Measurements from ENCODE around the gene ANKHD1. TPM values are rescaled to one million over a fixed set of nuclear protein-coding genes. Genes with fewer than 3 reads are reported as not detected.

Gene ANKHD1
- total RNA-seq, 1 experiment from 2014 or later = 113 TPM

GRCh38 chr5:140568443-140569063 lies 166.9 kb downstream of the ANKHD1 start (continued):
- TF ChIP-seq ERG (CRISPR knock-in tag; IDR thresholded peaks at IDR 0.05) (no peak), ETV6 (CRISPR knock-in tag; IDR thresholded peaks at IDR 0.05) (no peak), ATF1 (CRISPR knock-in tag; IDR thresholded peaks at IDR 0.05) (no peak)

DNA sequence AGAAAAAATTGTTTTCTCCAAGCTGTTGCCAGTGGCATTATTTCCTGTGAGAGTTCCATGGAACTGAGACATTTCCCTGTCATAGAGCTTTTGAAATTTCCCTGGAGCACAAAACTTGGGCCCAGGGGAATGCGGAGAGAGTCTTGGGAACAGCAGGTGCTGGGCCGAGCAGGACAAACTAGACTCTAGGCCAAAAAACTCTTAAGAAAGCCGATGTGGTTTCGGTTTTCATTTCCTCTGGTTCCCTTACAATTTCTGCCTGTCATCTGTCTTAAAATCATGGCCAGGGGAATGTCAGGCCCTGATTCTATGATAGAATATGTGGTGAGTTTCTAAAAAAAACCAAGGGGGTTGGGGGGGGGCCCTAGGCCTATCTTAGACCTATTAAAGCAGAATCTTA lies 167.6 kb downstream of the ANKHD1 start:
- peaks cover 5% of the 10 kb centered on the region for H3K27me3 Mint-ChIP-seq (ENCODE audit: low read depth)
- TF ChIP-seq MYBL2 (CRISPR knock-in tag; IDR thresholded peaks at IDR 0.05) = no peak
- no peak for TF ChIP-seq MAX (CRISPR knock-in tag; IDR thresholded peaks at IDR 0.05)
- no peak for TF ChIP-seq ZNF121 (CRISPR knock-in tag; IDR thresholded peaks at IDR 0.05)
- TF ChIP-seq ZNF671 (CRISPR knock-in tag; IDR thresholded peaks at IDR 0.05) = no peak
- no peak for TF ChIP-seq NR1H2 (CRISPR knock-in tag; IDR thresholded peaks at IDR 0.05)
- ChIA-PET POLR2A (interaction anchor here (0.9 to 1.1 kb wide), 2 partner anchors 11 to 79 kb away, joined by 3 read pairs; partner anchors contain the start of gene IK), CTCF (interaction anchor here (0.9 to 1.8 kb wide), 2 partner anchors 9 to 22 kb away, joined by 3 to 5 read pairs; partner anchors contain the start of gene EIF4EBP3)
- ATAC-seq (no peak), DNase-seq (ENCODE audit: low spot score) (no peak)
- H3K27ac Mint-ChIP-seq = no peak overlapping the region
- H3K36me3 Mint-ChIP-seq = peaks cover 15% of the 10 kb centered on the region
- H3K9me3 Mint-ChIP-seq = no peaks in the 10 kb centered on the region
- peaks cover 13% of the 10 kb centered on the region for H3K4me1 Mint-ChIP-seq
- no peak overlapping the region for H3K4me3 Mint-ChIP-seq

- Mint-ChIP-seq H3K27me3 (ENCODE audit: low read depth) (peaks cover 5% of the 10 kb centered on the region), H3K4me1 (peaks cover 9% of the 10 kb centered on the region), H3K36me3 (peaks cover 15% of the 10 kb centered on the region), H3K4me3 (no peak overlapping the region), H3K27ac (no peak overlapping the region), H3K9me3 (no peaks in the 10 kb centered on the region)
- TF ChIP-seq CREB1 (CRISPR knock-in tag; IDR thresholded peaks at IDR 0.05) (no peak), ZNF317 (CRISPR knock-in tag; IDR thresholded peaks at IDR 0.05; ENCODE audit: borderline replicate concordance, low read depth) (no peak)
- DNase-seq (ENCODE audit: low spot score) = no peak
- no peak for ATAC-seq
- POLR2A ChIA-PET = interaction anchor here (1.1 kb wide), 1 partner anchor 78 kb away, joined by 3 read pairs; the partner anchor contains the start of gene IK
- CTCF ChIA-PET = interaction anchor here (1.3 to 1.8 kb wide), 2 partner anchors 23 to 65 kb away, joined by 3 to 5 read pairs; partner anchors contain the start of gene EIF4EBP3
Observed at GRCh38 chr5:140570058-140570457, 168.4 kb downstream of the ANKHD1 start.

- ChIA-PET CTCF (interaction anchor here (1.3 to 1.8 kb wide), 2 partner anchors 23 to 64 kb away, joined by 3 to 5 read pairs; partner anchors contain the start of gene EIF4EBP3), POLR2A (interaction anchor here (1.1 kb wide), 1 partner anchor 77 kb away, joined by 3 read pairs; the partner anchor contains the start of gene IK)
- no peak for ATAC-seq
- Mint-ChIP-seq H3K4me1 (peaks cover 5% of the 10 kb centered on the region; the same call in 1 of the 2 replicates), H3K27ac (no peak overlapping the region), H3K27me3 (ENCODE audit: low read depth) (peaks cover 5% of the 10 kb centered on the region), H3K36me3 (peaks cover 15% of the 10 kb centered on the region), H3K4me3 (no peak overlapping the region), H3K9me3 (no peaks in the 10 kb centered on the region; the same call in 1 of the 2 replicates)
- no peak for DNase-seq (ENCODE audit: low spot score)
- TF ChIP-seq, protein P1, sequence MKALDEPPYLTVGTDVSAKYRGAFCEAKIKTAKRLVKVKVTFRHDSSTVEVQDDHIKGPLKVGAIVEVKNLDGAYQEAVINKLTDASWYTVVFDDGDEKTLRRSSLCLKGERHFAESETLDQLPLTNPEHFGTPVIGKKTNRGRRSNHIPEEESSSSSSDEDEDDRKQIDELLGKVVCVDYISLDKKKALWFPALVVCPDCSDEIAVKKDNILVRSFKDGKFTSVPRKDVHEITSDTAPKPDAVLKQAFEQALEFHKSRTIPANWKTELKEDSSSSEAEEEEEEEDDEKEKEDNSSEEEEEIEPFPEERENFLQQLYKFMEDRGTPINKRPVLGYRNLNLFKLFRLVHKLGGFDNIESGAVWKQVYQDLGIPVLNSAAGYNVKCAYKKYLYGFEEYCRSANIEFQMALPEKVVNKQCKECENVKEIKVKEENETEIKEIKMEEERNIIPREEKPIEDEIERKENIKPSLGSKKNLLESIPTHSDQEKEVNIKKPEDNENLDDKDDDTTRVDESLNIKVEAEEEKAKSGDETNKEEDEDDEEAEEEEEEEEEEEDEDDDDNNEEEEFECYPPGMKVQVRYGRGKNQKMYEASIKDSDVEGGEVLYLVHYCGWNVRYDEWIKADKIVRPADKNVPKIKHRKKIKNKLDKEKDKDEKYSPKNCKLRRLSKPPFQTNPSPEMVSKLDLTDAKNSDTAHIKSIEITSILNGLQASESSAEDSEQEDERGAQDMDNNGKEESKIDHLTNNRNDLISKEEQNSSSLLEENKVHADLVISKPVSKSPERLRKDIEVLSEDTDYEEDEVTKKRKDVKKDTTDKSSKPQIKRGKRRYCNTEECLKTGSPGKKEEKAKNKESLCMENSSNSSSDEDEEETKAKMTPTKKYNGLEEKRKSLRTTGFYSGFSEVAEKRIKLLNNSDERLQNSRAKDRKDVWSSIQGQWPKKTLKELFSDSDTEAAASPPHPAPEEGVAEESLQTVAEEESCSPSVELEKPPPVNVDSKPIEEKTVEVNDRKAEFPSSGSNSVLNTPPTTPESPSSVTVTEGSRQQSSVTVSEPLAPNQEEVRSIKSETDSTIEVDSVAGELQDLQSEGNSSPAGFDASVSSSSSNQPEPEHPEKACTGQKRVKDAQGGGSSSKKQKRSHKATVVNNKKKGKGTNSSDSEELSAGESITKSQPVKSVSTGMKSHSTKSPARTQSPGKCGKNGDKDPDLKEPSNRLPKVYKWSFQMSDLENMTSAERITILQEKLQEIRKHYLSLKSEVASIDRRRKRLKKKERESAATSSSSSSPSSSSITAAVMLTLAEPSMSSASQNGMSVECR (CRISPR knock-in tag; IDR thresholded peaks at IDR 0.05; ENCODE audit: borderline replicate concordance) = no peak
- no peak for TF ChIP-seq RELA (CRISPR knock-in tag; IDR thresholded peaks at IDR 0.05; ENCODE audit: borderline replicate concordance)
- TF ChIP-seq SMAD3 (CRISPR knock-in tag; IDR thresholded peaks at IDR 0.05; ENCODE audit: borderline replicate concordance) = no peak
- no peak for TF ChIP-seq SMAD4 (CRISPR knock-in tag; IDR thresholded peaks at IDR 0.05)
- no peak for TF ChIP-seq ETV6 (CRISPR knock-in tag; IDR thresholded peaks at IDR 0.05)
- TF ChIP-seq, protein P2, sequence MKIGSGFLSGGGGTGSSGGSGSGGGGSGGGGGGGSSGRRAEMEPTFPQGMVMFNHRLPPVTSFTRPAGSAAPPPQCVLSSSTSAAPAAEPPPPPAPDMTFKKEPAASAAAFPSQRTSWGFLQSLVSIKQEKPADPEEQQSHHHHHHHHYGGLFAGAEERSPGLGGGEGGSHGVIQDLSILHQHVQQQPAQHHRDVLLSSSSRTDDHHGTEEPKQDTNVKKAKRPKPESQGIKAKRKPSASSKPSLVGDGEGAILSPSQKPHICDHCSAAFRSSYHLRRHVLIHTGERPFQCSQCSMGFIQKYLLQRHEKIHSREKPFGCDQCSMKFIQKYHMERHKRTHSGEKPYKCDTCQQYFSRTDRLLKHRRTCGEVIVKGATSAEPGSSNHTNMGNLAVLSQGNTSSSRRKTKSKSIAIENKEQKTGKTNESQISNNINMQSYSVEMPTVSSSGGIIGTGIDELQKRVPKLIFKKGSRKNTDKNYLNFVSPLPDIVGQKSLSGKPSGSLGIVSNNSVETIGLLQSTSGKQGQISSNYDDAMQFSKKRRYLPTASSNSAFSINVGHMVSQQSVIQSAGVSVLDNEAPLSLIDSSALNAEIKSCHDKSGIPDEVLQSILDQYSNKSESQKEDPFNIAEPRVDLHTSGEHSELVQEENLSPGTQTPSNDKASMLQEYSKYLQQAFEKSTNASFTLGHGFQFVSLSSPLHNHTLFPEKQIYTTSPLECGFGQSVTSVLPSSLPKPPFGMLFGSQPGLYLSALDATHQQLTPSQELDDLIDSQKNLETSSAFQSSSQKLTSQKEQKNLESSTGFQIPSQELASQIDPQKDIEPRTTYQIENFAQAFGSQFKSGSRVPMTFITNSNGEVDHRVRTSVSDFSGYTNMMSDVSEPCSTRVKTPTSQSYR (CRISPR knock-in tag; IDR thresholded peaks at IDR 0.05) = no peak
- no peak for TF ChIP-seq ZNF263 (CRISPR knock-in tag; IDR thresholded peaks at IDR 0.05; ENCODE audit: low read depth)
- TF ChIP-seq ELF4 (CRISPR knock-in tag; IDR thresholded peaks at IDR 0.05; ENCODE audit: low read depth) = no peak
- TF ChIP-seq FOXP4 (CRISPR knock-in tag; IDR thresholded peaks at IDR 0.05) = no peak
- TF ChIP-seq GRHL2 (CRISPR knock-in tag; IDR thresholded peaks at IDR 0.05; ENCODE audit: insufficient replicate concordance, severe bottlenecking) = no peak
Observed at GRCh38 chr5:140570488-140570887, 168.9 kb downstream of the ANKHD1 start.
